ENCODE results near the gene MCF2L2. TPM values are rescaled to one million over a fixed set of nuclear protein-coding genes. Genes with fewer than 3 reads are reported as not detected.
A peak's percentile ranks its signal among the peaks of the same experiment; 100 is the strongest.

Gene MCF2L2
- total and polyA plus RNA-seq, 10 donors = 0.46 to 37.7 (median 17.6) TPM

- H3K4me3 ChIP-seq = no peak overlapping the region
- no peak for TF ChIP-seq POLR2AphosphoS5 (IDR thresholded peaks at IDR 0.05)
- H3K9me3 ChIP-seq = no peaks in the 10 kb centered on the region
- peak overlapping the region in 1 of 8 donors; percentile 9 for H3K27ac ChIP-seq
- intact Hi-C loops (cut with DNase I; ENCODE audit: low total_unique reads) = no loop called here
- DNase-seq = no peak
- no peaks in the 10 kb centered on the region for H3K27me3 ChIP-seq (replicated peaks in 1 of 7)
- peaks cover 0 to 28% (median 0%) of the 10 kb centered on the region in 6 donors for H3K36me3 ChIP-seq
- 80 to 88% (median 83%) methylated on average over 5 of the region's 5 CpGs for WGBS, 5 donors
- H3K4me1 ChIP-seq = peaks cover 0 to 26% (median 6%) of the 10 kb centered on the region in 6 donors
These were observed 119.1 kb downstream of the MCF2L2 start for GRCh38 chr3:183309276-183309675.

GRCh38 chr3:183308751-183309150, 119.7 kb downstream of the MCF2L2 start:
- 62 to 71% (median 69%) methylated on average over 5 of the region's 5 CpGs for WGBS, 5 donors
- Histone ChIP-seq H3K9me3 (no peaks in the 10 kb centered on the region), H3K4me1 (peaks cover 0 to 26% (median 6%) of the 10 kb centered on the region in 6 donors), H3K27ac (peak overlapping the region in 1 of 8 donors; percentile 9), H3K27me3 (replicated peaks in 1 of 7) (no peaks in the 10 kb centered on the region), H3K4me3 (no peak overlapping the region), H3K36me3 (peaks cover 0 to 28% (median 0%) of the 10 kb centered on the region in 6 donors)
- intact Hi-C loops (cut with DNase I; ENCODE audit: low total_unique reads) = no loop called here
- DNase-seq = no peak
- TF ChIP-seq POLR2AphosphoS5 (IDR thresholded peaks at IDR 0.05) (no peak), CTCF (IDR thresholded peaks at IDR 0.05 in 8 of 11, conservative IDR thresholded peaks at IDR 0.05 in 3 of 11) (no peak)

GRCh38 chr3:183307749-183308148, 120.7 kb downstream of the MCF2L2 start:
- H3K36me3 ChIP-seq = peaks cover 0 to 28% (median 0%) of the 10 kb centered on the region in 6 donors
- WGBS, 5 donors = 87 to 95% (median 92%) methylated on average over 2 of the region's 2 CpGs
- peaks cover 0 to 26% (median 6%) of the 10 kb centered on the region in 6 donors for H3K4me1 ChIP-seq
- no peak overlapping the region for H3K4me3 ChIP-seq
- intact Hi-C loops (cut with DNase I; ENCODE audit: low total_unique reads) = no loop called here
- no peaks in the 10 kb centered on the region for H3K27me3 ChIP-seq (replicated peaks in 1 of 7)
- no peaks in the 10 kb centered on the region for H3K9me3 ChIP-seq
- TF ChIP-seq POLR2AphosphoS5 (IDR thresholded peaks at IDR 0.05) = no peak
- no peak for TF ChIP-seq CTCF (IDR thresholded peaks at IDR 0.05 in 8 of 11, conservative IDR thresholded peaks at IDR 0.05 in 3 of 11)
- TF ChIP-seq POLR2A (IDR thresholded peaks at IDR 0.05) = no peak
- peak overlapping the region in 1 of 8 donors; percentile 79 for H3K27ac ChIP-seq
- DNase-seq = no peak

GRCh38 chr3:183306798-183307671, 121.4 kb downstream of the MCF2L2 start:
- intact Hi-C loops (cut with DNase I; ENCODE audit: low total_unique reads) = no loop called here
- WGBS, 5 donors = 29 to 45% (median 35%) methylated on average over 9 of the region's 9 CpGs

More at GRCh38 chr3:183306798-183307671, 121.4 kb downstream of the MCF2L2 start:
- Histone ChIP-seq H3K27ac (peak overlapping the region; percentile 42 to 84 (median 65)), H3K36me3 (peaks cover 0 to 28% (median 0%) of the 10 kb centered on the region in 6 donors), H3K4me1 (peaks cover 0 to 29% (median 6%) of the 10 kb centered on the region in 6 donors), H3K4me3 (peak overlapping the region in 1 of 8 donors; percentile 31), H3K27me3 (replicated peaks in 1 of 7) (no peaks in the 10 kb centered on the region), H3K9me3 (no peaks in the 10 kb centered on the region)
- peak in 2 of 3 donors; percentile 12 to 72 for TF ChIP-seq POLR2AphosphoS5 (IDR thresholded peaks at IDR 0.05)
- TF ChIP-seq CTCF (IDR thresholded peaks at IDR 0.05 in 8 of 11, conservative IDR thresholded peaks at IDR 0.05 in 3 of 11) = no peak
- TF ChIP-seq POLR2A (IDR thresholded peaks at IDR 0.05) = no peak
- DNase-seq = peak; percentile 89

Data from spleen (tissue), 11 donors.